Mesodermal cell (in vitro differentiated cells): ENCODE measurements around the gene HDLBP.

Experiments
- H3K27ac ChIP-seq: 2 replicates; pipeline ENCODE4 v1.7.0; 2013; ENCODE audit warnings: mild to moderate bottlenecking, low read depth, low read length, moderate library complexity; ENCODE audit not compliant: severe bottlenecking
- H3K36me3 ChIP-seq: 2 replicates; pipeline ENCODE4 v1.7.1; 2013; ENCODE audit warnings: mild to moderate bottlenecking, low read length, moderate library complexity; ENCODE audit not compliant: control insufficient read depth, insufficient read depth
- H3K4me1 ChIP-seq: one replicate; pipeline ENCODE4 v1.7.1; 2013; ENCODE audit warnings: mild to moderate bottlenecking, low read length; ENCODE audit not compliant: insufficient read depth, control insufficient read depth, poor library complexity, severe bottlenecking
- H3K4me3 ChIP-seq: 2 replicates; pipeline ENCODE4 v1.7.0; 2013; ENCODE audit warnings: low read length, control low read depth, mild to moderate bottlenecking; ENCODE audit not compliant: insufficient read depth, poor library complexity, severe bottlenecking; ENCODE audit errors: extremely low read depth
- H3K9me3 ChIP-seq: 2 replicates; pipeline ENCODE4 v1.7.1; 2013; ENCODE audit warnings: mild to moderate bottlenecking, low read length, moderate library complexity; ENCODE audit not compliant: control insufficient read depth
- WGBS, 2 experiments: methylation state at CpG; one replicate each; pipeline ENCODE4 v1.1.5; 2013; ENCODE audit warnings: missing lambda C conversion rate in 2 of 2; ENCODE audit not compliant: insufficient coverage in 2 of 2; 5-methylcytosine and 5-hydroxymethylcytosine counted together

HDLBP gene

GRCh38 chr2:241209271-241209670 is 106.2 kb downstream of the HDLBP start:
- H3K4me3 ChIP-seq: no peak overlapping the region
- no peak overlapping the region for H3K27ac ChIP-seq
- no peaks in the 10 kb centered on the region for H3K36me3 ChIP-seq
- H3K9me3 ChIP-seq: no peaks in the 10 kb centered on the region
- H3K4me1 ChIP-seq: no peaks in the 10 kb centered on the region
- WGBS, 2 experiments: 89 to 90% methylated on average over 24 to 27 of the region's 33 CpGs

DNA sequence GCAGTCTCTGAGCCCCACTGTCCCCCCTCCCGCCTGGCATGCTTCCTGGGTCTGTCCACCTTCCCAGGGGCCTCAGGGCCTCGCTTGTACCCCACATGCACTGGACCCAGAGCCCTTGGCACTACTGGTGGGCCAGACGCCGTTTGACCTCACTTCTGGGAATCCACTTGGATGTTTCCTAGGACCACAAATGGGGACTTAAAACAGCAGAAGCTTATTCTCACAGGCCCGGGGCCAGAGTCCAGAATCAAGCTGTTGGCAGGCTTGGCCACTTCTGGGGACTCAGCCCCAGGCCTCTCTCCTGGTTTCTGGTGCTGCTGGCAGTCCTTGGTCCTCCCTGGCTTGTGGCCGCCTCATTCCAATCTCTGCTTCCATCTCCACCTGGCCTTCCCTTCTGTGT is 107.4 kb downstream of the HDLBP start:
- no peaks in the 10 kb centered on the region for H3K9me3 ChIP-seq
- H3K4me3 ChIP-seq: no peak overlapping the region
- no peak overlapping the region for H3K27ac ChIP-seq
- no peaks in the 10 kb centered on the region for H3K36me3 ChIP-seq
- WGBS, 2 experiments: 87 to 93% methylated on average over 5 to 6 of the region's 6 CpGs
- no peaks in the 10 kb centered on the region for H3K4me1 ChIP-seq

GRCh38 chr2:241207641-241208040 is 107.8 kb downstream of the HDLBP start:
- H3K9me3 ChIP-seq: no peaks in the 10 kb centered on the region
- WGBS, 2 experiments: 78 to 91% methylated on average over 4 to 6 of the region's 6 CpGs
- H3K4me3 ChIP-seq: no peak overlapping the region
- H3K27ac ChIP-seq: no peak overlapping the region
- no peaks in the 10 kb centered on the region for H3K36me3 ChIP-seq
- no peaks in the 10 kb centered on the region for H3K4me1 ChIP-seq

DNA sequence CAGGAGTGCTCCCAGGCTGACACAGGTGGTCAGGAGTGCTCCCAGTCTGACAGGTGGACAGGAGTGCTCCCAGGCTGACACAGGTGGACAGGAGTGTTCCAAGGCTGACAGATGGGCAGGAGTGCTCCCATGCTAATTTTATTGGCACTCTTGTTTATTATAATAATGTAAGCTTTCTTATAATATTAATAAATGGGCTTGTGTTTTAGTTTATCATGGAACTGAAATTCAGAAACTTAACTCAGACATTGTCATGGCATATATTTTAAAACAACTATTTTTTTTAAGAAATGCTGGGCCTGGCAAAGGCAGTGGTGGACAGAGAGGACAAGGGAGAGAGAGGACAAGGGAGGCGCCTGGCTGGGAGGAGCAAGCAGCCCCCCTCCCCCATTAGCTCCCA is 108.3 kb downstream of the HDLBP start:
- Histone ChIP-seq H3K27ac (no peak overlapping the region), H3K36me3 (no peaks in the 10 kb centered on the region), H3K4me3 (no peak overlapping the region), H3K9me3 (no peaks in the 10 kb centered on the region), H3K4me1 (no peaks in the 10 kb centered on the region)
- no CpG with 5 or more reads among the region's 1 CpG for WGBS, 2 experiments

DNA sequence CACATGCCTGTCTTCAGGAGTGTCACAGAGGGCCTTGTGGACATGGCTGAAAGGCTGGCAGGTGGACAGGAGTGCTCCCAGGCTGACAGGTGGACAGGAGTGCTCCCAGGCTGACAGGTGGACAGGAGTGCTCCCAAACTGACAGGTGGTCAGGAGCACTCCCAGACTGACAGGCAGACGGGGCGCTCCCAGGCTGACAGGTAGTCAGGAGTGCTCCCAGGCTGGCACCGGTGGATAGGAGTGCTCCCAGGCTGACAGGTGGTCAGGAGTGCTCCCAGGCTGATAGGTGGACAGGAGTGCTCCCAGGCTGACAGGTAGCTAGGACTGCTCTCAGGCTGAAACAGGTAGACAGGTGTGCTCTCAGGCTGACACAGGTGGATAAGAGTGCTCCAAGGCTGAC is 110.4 kb downstream of the HDLBP start:
- H3K27ac ChIP-seq: no peak overlapping the region
- 95 to 100% methylated on average over 3 of the region's 3 CpGs for WGBS, 2 experiments
- no peak overlapping the region for H3K4me3 ChIP-seq
- H3K9me3 ChIP-seq: no peaks in the 10 kb centered on the region
- H3K4me1 ChIP-seq: no peaks in the 10 kb centered on the region
- H3K36me3 ChIP-seq: no peaks in the 10 kb centered on the region

DNA sequence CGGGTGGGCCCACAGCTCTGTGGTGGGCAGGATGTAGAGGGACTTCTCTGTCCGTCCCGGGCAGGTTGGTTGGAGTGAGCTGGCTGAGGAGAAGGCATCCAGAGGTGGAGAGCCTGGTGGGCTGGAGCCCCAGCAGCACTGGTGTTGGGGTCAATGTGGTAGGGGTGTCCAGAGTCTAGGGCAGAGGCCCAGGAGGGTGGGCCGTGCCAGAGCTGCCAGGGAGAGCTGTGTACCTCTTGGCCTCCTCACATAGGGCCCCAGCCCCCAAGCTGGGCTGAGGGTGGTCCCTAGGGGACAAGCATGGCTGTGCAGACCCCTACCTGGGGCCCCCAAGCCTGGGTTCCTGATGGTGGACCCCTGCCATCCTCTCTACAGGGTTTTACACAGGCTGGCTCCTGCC is 111.0 kb downstream of the HDLBP start:
- Histone ChIP-seq H3K9me3 (no peaks in the 10 kb centered on the region), H3K27ac (no peak overlapping the region), H3K36me3 (no peaks in the 10 kb centered on the region), H3K4me3 (no peak overlapping the region), H3K4me1 (no peaks in the 10 kb centered on the region)
- WGBS, 2 experiments: 86 to 93% methylated on average over 4 of the region's 4 CpGs

DNA sequence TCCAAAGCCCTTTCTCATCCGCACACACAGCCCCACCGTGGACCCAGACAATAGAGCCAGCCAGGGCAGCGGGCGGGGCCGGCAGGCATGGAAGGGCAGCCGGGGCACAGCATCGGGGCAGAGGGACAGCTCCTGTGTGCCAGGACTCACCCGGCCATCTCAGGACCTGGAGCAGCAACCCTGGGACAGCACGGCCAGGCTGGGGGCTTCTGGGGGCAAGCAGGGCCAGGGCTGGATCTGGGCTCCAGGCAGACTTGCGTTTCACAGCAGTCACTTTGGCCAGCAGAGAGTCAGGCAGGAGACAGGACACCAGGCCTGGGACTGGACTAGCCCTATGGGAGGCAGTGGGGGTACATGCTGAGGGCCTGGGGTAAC is 111.5 kb downstream of the HDLBP start:
- 93 to 94% methylated on average over 6 to 8 of the region's 10 CpGs for WGBS, 2 experiments
- Histone ChIP-seq H3K9me3 (no peaks in the 10 kb centered on the region), H3K27ac (no peak overlapping the region), H3K4me1 (no peaks in the 10 kb centered on the region), H3K36me3 (no peaks in the 10 kb centered on the region), H3K4me3 (no peak overlapping the region)

DNA sequence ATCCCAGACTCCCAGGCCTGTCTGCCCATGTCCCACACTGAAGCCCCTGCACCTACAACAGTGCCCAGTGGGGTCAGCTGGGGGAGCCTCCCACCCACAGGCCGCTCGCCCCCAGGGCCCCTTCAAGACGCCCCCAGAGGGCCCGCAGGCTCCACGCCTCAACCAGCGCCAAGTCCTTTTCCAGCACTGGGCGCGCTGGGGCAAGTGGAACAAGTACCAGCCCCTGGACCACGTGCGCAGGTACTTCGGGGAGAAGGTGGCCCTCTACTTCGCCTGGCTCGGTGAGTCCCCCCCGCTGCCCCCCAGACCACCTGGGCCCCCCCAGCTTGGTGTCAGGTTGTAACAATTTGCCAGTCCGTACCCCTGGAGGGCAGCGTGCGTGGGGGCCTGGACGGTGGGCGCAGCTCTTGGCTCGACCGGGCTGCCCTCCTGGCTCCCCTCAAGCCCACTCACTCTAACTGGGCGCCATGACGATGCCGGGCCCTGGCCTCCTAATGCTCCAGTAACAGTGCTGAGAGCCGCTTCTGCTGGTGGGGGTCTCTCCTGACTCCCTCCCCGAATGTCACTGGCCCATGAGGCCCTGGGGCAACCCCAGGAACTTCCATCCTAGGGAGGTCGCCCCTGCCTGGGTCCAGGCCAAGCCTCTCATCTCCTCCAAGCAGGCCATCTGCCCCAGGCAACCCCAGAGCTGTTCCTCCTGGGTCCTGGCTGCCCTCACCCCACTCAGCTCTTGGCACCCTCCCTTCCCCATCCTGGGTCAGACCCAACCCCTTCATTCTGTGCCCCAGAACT is 112.1 kb downstream of the HDLBP start:
- no peaks in the 10 kb centered on the region for H3K36me3 ChIP-seq
- no peaks in the 10 kb centered on the region for H3K9me3 ChIP-seq
- no peak overlapping the region for H3K27ac ChIP-seq
- H3K4me3 ChIP-seq: no peak overlapping the region
- no peaks in the 10 kb centered on the region for H3K4me1 ChIP-seq
- 92 to 95% methylated on average over 23 to 24 of the region's 27 CpGs for WGBS, 2 experiments

- no peaks in the 10 kb centered on the region for H3K4me1 ChIP-seq
- no peaks in the 10 kb centered on the region for H3K9me3 ChIP-seq
- H3K36me3 ChIP-seq: no peaks in the 10 kb centered on the region
- H3K4me3 ChIP-seq: no peak overlapping the region
- WGBS, 2 experiments: 87 to 97% methylated on average over 6 of the region's 9 CpGs
- H3K27ac ChIP-seq: no peak overlapping the region
Observed at GRCh38 chr2:241202681-241203080, 112.8 kb downstream of the HDLBP start.

- whole genome bisulfite sequencing, 2 experiments: 87 to 89% methylated on average over 12 to 14 of the region's 15 CpGs
Observed at GRCh38 chr2:241202268-241202585, 113.2 kb downstream of the HDLBP start.

GRCh38 chr2:241201445-241202267 is 113.8 kb downstream of the HDLBP start:
- H3K4me3 ChIP-seq: no peak overlapping the region
- H3K27ac ChIP-seq: no peak overlapping the region
- H3K36me3 ChIP-seq: no peaks in the 10 kb centered on the region
- WGBS, 2 experiments: 92 to 93% methylated on average over 22 to 24 of the region's 24 CpGs
- H3K9me3 ChIP-seq: no peaks in the 10 kb centered on the region
- no peaks in the 10 kb centered on the region for H3K4me1 ChIP-seq

More at GRCh38 chr2:241202268-241202585, 113.2 kb downstream of the HDLBP start:
- Histone ChIP-seq H3K9me3 (no peaks in the 10 kb centered on the region), H3K4me1 (no peaks in the 10 kb centered on the region), H3K4me3 (no peak overlapping the region), H3K27ac (no peak overlapping the region), H3K36me3 (no peaks in the 10 kb centered on the region)
